ENCODE data around the gene IER5.

DNA sequence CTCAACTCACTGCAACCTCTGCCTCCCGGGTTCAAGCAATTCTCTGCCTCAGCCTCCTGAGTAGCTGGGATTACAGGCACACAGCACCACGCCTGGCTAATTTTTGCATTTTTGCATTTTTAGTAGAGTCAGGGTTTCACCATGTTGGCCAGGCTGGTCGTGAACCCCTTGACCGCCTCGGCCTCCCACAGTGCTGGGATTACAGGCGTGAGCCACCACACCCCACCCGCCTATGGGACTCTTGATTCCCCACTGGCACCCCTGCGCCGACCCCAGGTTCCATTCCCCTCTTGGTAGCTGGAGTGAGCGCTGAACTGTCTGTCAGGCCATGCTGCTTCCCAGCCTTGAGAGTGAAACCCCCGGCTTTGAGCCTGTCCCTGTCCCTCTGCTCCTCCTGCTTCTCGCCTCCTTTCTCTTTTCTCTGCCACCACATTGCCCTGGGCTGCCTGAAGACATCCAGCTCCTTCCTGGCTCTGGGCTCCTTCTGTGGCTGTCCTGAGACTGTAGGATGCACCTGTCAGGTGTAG is 48.8 kb downstream of the IER5 start:
- TF ChIP-seq, protein P1, sequence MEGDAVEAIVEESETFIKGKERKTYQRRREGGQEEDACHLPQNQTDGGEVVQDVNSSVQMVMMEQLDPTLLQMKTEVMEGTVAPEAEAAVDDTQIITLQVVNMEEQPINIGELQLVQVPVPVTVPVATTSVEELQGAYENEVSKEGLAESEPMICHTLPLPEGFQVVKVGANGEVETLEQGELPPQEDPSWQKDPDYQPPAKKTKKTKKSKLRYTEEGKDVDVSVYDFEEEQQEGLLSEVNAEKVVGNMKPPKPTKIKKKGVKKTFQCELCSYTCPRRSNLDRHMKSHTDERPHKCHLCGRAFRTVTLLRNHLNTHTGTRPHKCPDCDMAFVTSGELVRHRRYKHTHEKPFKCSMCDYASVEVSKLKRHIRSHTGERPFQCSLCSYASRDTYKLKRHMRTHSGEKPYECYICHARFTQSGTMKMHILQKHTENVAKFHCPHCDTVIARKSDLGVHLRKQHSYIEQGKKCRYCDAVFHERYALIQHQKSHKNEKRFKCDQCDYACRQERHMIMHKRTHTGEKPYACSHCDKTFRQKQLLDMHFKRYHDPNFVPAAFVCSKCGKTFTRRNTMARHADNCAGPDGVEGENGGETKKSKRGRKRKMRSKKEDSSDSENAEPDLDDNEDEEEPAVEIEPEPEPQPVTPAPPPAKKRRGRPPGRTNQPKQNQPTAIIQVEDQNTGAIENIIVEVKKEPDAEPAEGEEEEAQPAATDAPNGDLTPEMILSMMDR (IDR thresholded peaks at IDR 0.05) = no peak
- no peak for TF ChIP-seq BHLHE40 (IDR thresholded peaks at IDR 0.05; ENCODE audit: low read depth, low read length)
- no peak for TF ChIP-seq CBX2 (IDR thresholded peaks at IDR 0.05; ENCODE audit: borderline replicate concordance, low read depth)
